Transverse colon (tissue), 4 donors: ENCODE measurements around the gene LRP5.

ENCODE experiments used
- POLR2AphosphoS5 ChIP-seq, 3 donors: sonication (generic); formaldehyde crosslinking; IDR thresholded peaks; one replicate each; pipeline ENCODE4 v1.6.1; 2016; ENCODE audit warnings: antibody characterized with exemption in 3 of 3
- TF ChIP-seq, protein P1 (sequence below), 5 experiments: fragments of 200-600 bp in 3 of 5; fragments of 450-650 bp in 2 of 5; sonication (generic) in 3 of 5; IDR thresholded peaks; 1 replicate in 2 of 5; 2 replicates in 3 of 5; pipeline ENCODE4 v1.5.1; 2016 to 2017; ENCODE audit warnings: antibody characterized with exemption in 5 of 5, inconsistent platforms in 3 of 5, mild to moderate bottlenecking in 2 of 5, moderate library complexity in 1 of 5

DNA sequence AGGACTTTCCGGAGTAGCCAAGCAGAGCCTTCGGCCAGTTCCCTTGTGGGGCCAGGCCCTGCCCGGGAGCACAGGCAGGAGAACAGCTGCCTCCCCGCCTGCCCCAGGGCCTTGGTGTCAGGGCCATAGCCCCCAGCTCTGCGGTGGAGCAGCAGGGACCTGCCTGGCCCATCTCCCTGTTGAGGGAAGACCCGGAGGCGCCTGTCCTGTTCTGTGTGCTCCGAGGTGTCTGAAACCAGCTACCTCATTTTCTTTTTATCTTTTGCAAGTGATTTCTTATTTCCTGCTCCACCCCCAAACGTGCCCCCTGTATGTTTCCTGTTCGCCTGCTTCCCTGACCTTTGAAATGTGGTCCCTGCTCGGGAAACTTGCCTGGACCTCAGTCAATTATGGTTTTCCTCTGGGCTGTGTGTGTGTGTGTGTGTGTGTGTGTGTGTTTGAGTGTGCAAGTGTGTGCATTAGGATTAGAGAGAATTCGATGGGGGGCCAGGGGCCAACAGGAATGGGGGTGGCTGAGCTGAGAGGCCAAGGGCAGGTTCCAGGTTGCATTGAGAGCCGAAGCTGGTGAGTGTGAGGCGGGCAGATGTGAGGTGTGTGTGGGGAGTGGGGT, 19.1 kb downstream of the LRP5 start:
- TF ChIP-seq, protein P1, sequence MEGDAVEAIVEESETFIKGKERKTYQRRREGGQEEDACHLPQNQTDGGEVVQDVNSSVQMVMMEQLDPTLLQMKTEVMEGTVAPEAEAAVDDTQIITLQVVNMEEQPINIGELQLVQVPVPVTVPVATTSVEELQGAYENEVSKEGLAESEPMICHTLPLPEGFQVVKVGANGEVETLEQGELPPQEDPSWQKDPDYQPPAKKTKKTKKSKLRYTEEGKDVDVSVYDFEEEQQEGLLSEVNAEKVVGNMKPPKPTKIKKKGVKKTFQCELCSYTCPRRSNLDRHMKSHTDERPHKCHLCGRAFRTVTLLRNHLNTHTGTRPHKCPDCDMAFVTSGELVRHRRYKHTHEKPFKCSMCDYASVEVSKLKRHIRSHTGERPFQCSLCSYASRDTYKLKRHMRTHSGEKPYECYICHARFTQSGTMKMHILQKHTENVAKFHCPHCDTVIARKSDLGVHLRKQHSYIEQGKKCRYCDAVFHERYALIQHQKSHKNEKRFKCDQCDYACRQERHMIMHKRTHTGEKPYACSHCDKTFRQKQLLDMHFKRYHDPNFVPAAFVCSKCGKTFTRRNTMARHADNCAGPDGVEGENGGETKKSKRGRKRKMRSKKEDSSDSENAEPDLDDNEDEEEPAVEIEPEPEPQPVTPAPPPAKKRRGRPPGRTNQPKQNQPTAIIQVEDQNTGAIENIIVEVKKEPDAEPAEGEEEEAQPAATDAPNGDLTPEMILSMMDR (IDR thresholded peaks at IDR 0.05) = no peak
- no peak for TF ChIP-seq POLR2AphosphoS5 (IDR thresholded peaks at IDR 0.05)
